GM18508 (cell line): ENCODE results near the gene KRT81.
"Not testable (repeated sequence)": the region's sequence is repeated elsewhere in the genome, so short reads cannot be mapped to it uniquely, and the experiment has no call there.

Source experiments
- ATAC-seq: cut with Tn5 transposase; IDR thresholded peaks from one replicate; pipeline ENCODE4 v1.9.1; 2021; ENCODE audit warnings: moderate number of reproducible peaks; ENCODE audit not compliant: insufficient read depth, unreplicated experiment

Gene KRT81

GRCh38 chr12:52278575-52279421 lies 12.5 kb downstream of the KRT81 start:
- ATAC-seq = no peak

- no peak for ATAC-seq
Measured at GRCh38 chr12:52277486-52278245, 13.7 kb downstream of the KRT81 start.

DNA sequence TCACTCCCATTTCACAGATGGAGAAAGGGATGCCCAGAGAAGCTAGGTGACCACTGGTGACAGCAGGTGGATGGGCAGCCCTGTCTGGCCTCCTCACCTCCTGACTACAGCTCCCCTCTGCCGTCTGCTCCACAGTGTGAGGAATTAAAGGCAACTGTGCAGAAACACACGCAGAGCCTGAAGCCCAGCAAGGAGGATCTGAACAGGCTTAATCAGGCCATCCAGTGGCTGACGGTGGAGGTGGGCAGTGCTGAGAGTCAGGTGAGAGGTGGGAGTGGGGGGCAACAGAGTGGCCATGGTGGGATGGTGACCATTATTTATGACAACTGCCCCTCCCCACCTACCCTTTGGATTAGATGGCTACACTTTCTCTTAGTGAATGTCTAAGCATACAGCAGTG lies 15.6 kb downstream of the KRT81 start:
- ATAC-seq = no peak

DNA sequence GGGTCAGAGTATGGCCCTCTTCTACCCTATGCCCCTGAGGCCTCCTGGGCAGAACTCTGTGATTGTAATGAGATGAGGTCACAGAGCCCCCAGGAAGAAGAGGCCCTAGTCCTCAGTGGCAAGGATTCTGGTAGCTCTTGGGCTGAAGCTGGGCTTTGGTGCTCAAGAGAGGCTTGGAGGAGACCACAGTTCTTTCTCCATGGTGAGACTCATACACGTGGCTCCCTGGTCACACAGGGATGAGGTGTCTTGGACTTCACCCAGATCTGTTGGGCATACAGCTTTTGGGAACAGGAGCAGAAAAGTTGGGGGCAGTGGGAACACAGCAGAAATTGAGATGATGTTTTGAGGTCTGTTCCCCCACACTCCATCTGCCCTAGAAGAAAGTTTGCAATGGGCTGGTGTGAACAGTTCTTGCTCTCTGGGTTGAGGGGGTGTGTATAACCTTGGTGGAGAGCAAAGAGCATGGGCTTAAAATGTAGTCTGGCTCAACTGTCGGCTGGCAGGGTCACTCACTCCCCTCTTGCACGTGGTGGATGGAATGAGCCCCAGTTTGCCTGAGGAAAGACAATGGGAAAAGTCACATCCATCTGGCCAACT lies 16.7 kb downstream of the KRT81 start, which contains the start of gene KRT86:
Gene KRT86 (plus strand): TSS at position 125 of the 600 bp plus-strand sequence. CDS start 27,272 bp downstream, outside the sequence.
- ATAC-seq = no peak

DNA sequence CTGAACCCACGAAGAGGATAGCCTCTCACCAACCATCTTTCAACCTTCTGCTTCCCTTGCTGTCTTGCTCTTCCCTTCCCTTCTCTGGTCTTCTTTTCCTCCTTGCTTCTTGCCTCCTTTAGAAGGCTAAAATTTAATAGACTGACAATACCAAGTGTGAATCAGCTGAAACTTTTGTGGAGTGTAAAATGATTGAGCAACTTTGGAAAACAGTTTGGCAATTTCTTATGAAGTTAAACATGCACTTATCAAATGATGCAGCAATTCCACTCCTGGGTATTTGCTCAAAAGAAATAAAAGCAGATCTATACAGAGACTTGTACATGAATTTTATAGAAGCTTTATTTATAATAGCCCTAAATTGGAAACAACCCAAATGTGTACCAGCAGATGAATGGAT lies 20.2 kb downstream of the KRT81 start:
- no peak for ATAC-seq

GRCh38 chr12:52270541-52271070 lies 20.7 kb downstream of the KRT81 start:
- no peak for ATAC-seq

- no peak for ATAC-seq
Measured at GRCh38 chr12:52268212-52268611, 23.1 kb downstream of the KRT81 start.

DNA sequence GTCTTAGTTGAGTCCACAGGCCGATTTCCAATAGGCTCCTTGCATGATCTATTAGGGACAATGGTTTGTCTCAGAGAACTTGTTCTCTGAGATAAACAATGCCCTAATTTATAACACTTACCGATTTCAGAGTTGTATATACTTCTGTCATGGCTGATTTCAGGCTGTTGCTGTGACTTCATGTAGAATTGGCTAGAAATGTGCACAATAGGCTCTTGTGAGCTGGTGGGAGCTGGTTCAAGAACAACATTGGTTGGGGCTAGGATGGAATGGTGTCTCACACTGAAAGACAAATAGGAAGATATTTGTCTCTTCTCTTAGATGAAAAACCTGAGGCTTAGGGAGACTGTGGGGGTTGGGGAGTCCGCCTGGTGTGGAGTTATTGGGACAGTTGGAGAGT lies 23.6 kb downstream of the KRT81 start:
- ATAC-seq = no peak

DNA sequence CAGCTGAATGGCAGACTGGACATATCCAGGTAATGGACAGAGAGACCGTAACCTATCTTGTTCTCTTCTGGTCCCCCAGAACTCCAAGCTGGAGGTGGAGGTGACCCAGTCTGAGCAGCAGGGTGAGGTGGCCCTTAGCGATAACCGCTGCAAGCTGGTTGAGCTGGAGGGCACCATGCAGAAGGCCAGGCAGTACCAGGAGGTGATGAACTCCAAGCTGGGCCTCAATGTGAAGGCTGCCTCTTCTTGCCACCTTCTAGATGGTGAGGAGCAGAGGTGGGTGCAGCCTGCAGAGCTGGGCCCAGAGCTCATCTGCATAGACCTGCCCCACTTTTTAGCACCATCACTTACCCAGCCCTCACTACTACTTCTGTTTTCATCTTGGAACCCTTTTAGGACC lies 24.1 kb downstream of the KRT81 start:
- ATAC-seq = no peak

- no peak for ATAC-seq
Measured at GRCh38 chr12:52266514-52266913, 24.8 kb downstream of the KRT81 start.

DNA sequence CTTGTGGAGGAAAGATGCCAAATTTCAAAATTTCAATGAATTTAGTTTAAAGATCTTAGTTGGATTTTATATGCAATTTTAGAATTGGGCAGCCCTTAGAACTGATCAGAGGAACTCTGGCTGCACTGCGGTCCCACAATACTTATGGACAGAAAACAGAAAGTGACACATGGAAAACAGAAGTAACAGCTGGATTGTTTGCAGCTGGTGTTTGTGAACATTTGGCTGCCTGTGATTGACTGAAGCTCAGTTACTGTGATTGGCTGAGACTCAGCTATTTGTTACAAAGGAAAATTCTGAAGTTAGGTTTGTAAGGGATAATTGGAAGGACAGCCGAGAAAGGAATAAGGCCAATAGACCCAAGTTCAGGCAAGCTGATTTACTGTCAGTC lies 26.9 kb downstream of the KRT81 start:
- no peak for ATAC-seq

GRCh38 chr12:52263761-52264434 lies 27.4 kb downstream of the KRT81 start:
- ATAC-seq = no peak

DNA sequence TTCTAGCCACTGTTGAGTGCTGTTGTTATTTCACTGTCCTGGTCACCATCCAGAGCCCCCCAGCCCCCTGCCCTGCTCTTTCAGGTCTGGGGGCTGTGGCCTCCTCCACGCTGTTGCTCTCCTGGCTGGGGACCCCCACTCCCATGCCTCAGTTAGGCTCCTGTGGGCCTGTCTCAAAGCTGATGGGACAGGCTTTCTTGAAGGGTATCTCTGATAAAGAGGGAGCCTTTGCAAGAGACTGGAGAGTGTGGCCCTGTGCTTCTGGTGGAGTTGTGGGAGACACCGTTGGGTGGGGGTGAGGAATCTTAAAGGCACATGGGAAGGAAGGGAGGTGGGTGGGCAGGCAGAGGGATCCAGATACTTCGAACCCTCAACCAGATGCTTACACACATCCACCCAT lies 29.0 kb downstream of the KRT81 start:
- no peak for ATAC-seq

GRCh38 chr12:52261208-52261484 lies 30.2 kb downstream of the KRT81 start:
- no peak for ATAC-seq

GRCh38 chr12:52260361-52261207 lies 30.8 kb downstream of the KRT81 start:
- no peak for ATAC-seq

GRCh38 chr12:52259657-52260243 lies 31.6 kb downstream of the KRT81 start:
- no peak for ATAC-seq

DNA sequence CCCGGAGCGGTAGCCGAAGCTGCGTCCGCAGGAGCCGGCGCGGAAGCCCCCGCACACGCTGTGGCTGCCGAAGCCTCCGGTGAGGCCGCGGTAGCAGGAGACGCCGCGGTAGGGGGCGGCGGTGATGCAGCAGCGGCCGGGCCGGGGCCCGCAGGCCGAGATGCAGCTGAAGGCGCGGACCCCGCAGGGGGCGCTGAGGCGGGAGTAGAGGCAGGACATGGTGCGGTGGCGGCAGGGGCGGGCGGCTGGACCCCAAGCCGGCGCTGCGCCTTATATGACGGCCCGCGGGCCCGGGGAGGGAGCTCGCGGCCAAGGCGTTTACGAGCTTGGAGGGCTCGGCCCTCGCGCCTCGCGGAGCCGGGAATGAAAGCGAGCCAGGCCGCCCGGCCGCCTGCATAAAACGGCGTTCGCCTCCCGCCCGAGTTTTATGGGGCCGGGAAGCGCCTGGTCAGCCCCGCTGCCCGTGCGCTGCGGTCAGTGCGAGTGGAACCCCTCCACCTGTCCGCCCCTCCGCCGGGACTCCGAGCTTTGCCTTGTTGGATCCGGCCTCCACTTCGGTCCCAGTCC lies 32.9 kb downstream of the KRT81 start:
- ATAC-seq = no peak

DNA sequence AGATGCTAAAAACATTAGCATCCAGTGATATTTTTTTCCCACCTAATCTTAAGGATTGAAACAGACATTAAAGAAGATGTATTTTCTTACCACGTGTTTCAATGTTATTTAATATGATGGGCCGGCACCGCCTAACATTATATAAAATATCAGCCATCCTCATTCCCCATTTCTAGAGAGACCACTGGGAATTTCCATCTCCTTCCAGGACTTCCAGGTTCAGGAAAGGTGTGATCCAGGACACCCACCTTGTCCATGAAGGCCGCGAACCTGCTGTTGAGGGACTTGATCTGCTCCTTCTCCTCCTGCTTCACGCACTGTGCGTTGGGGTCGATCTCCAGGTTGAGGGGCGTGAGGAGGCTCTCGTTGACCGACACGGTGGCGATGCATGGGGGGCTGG lies 33.4 kb downstream of the KRT81 start:
- ATAC-seq = not testable (repeated sequence)

DNA sequence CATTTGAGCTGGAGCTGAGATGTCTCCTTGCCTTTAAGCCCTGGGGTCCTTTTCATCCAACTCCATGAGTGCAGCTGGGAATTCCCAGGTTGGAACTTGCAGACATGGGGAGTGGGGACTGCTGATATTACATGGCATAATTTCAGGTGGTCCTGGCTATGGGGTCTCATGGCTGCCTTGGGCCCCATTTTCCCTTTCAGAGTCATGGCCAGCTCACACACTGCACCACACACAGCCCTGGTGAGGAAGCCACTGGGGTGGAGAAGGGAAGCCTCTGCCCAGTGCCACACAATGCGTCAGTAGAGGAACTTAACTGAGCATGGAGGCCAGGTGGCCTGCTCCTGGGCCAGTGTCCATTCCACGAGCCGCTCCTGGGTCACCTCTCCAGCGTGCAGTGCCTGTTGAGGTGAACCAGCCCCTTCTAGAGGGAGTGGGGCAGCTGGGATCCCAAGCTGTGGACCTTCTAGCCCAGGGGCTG lies 34.2 kb downstream of the KRT81 start:
- ATAC-seq = no peak
